Measurements from ENCODE around the gene RAP1A.
A peak's percentile ranks its signal among the peaks of the same experiment; 100 is the strongest.

The RAP1A gene

GRCh38 chr1:111742938-111743549, 123.5 kb downstream of the RAP1A start:
- Histone ChIP-seq H3K4me3 (no peak overlapping the region), H3K27ac (no peak overlapping the region), H3K9me3 (no peaks in the 10 kb centered on the region), H3K27me3 (no peaks in the 10 kb centered on the region), H3K4me1 (peaks cover 0 to 7% (median 5%) of the 10 kb centered on the region in 4 donors), H3K36me3 (no peaks in the 10 kb centered on the region)
- intact Hi-C loops (cut with DNase I; ENCODE audit: low total_unique reads): no loop called here
- no peak for DNase-seq
- TF ChIP-seq CTCF (IDR thresholded peaks at IDR 0.05): no peak

GRCh38 chr1:111743679-111744101, 124.1 kb downstream of the RAP1A start:
- no peak for TF ChIP-seq CTCF (IDR thresholded peaks at IDR 0.05)
- Histone ChIP-seq H3K4me3 (no peak overlapping the region), H3K9me3 (no peaks in the 10 kb centered on the region), H3K27ac (no peak overlapping the region), H3K27me3 (no peaks in the 10 kb centered on the region), H3K4me1 (peaks cover 0 to 4% (median 2%) of the 10 kb centered on the region in 4 donors), H3K36me3 (no peaks in the 10 kb centered on the region)
- intact Hi-C loops (cut with DNase I; ENCODE audit: low total_unique reads): no loop called here
- DNase-seq: no peak

- H3K4me1 ChIP-seq: no peaks in the 10 kb centered on the region
- intact Hi-C loops (cut with DNase I; ENCODE audit: low total_unique reads): no loop called here
- H3K36me3 ChIP-seq: no peaks in the 10 kb centered on the region
- H3K27ac ChIP-seq: no peak overlapping the region
- H3K27me3 ChIP-seq: no peaks in the 10 kb centered on the region
- H3K4me3 ChIP-seq: no peak overlapping the region
- DNase-seq: no peak
- H3K9me3 ChIP-seq: no peaks in the 10 kb centered on the region
- TF ChIP-seq CTCF (IDR thresholded peaks at IDR 0.05): no peak
Measured at GRCh38 chr1:111745675-111746613, 126.4 kb downstream of the RAP1A start.

GRCh38 chr1:111746614-111746999, 127.0 kb downstream of the RAP1A start:
- Histone ChIP-seq H3K4me3 (no peak overlapping the region), H3K36me3 (no peaks in the 10 kb centered on the region), H3K9me3 (no peaks in the 10 kb centered on the region), H3K27ac (no peak overlapping the region), H3K27me3 (no peaks in the 10 kb centered on the region), H3K4me1 (no peaks in the 10 kb centered on the region)
- DNase-seq: no peak
- intact Hi-C loops (cut with DNase I; ENCODE audit: low total_unique reads): no loop called here
- no peak for TF ChIP-seq CTCF (IDR thresholded peaks at IDR 0.05)

GRCh38 chr1:111747282-111747734, 127.7 kb downstream of the RAP1A start:
- intact Hi-C loops (cut with DNase I; ENCODE audit: low total_unique reads): no loop called here
- peak in 1 of 2 donors; percentile 56 for DNase-seq
- no peaks in the 10 kb centered on the region for H3K4me1 ChIP-seq
- no peaks in the 10 kb centered on the region for H3K36me3 ChIP-seq
- peak; percentile 49 to 59 for TF ChIP-seq CTCF (IDR thresholded peaks at IDR 0.05)
- H3K4me3 ChIP-seq: no peak overlapping the region
- H3K27me3 ChIP-seq: no peaks in the 10 kb centered on the region
- H3K27ac ChIP-seq: no peak overlapping the region
- H3K9me3 ChIP-seq: no peaks in the 10 kb centered on the region

All from tibial artery (tissue), 4 donors.